PFSK-1 (cell line): ENCODE results near the gene CAMK1D.

ENCODE experiments used
- POLR2AphosphoS5 ChIP-seq: IDR thresholded peaks from 2 replicates; pipeline ENCODE4 v1.6.1; 2012; ENCODE audit warnings: low read depth, mild to moderate bottlenecking, control low read depth, low read length, moderate library complexity
- REST ChIP-seq, 2 experiments: IDR thresholded peaks; 2 replicates each; pipeline versions ENCODE4 v1.6.1 to v1.8.0; 2011 to 2012; ENCODE audit warnings: low read depth in 2 of 2, low read length in 2 of 2, control low read depth in 1 of 2, inconsistent platforms in 1 of 2, mild to moderate bottlenecking in 1 of 2, moderate library complexity in 1 of 2; ENCODE audit not compliant: insufficient read depth in 1 of 2
- SIN3A ChIP-seq: IDR thresholded peaks from 2 replicates; pipeline ENCODE4 v1.6.1; 2012; ENCODE audit warnings: mild to moderate bottlenecking, low read length, moderate library complexity, borderline replicate concordance; ENCODE audit not compliant: insufficient read depth
- TAF1 ChIP-seq: IDR thresholded peaks from 2 replicates; pipeline ENCODE4 v1.6.1; 2012; ENCODE audit warnings: low read length, control low read depth, borderline replicate concordance; ENCODE audit not compliant: insufficient read depth

- TF ChIP-seq POLR2AphosphoS5 (no peak), TAF1 (no peak), REST (IDR thresholded peaks at IDR 0.05; ENCODE audit: insufficient read depth in 1 of 2, low read depth in 2 of 2, low read length in 2 of 2) (no peak), SIN3A (no peak)
Observed at GRCh38 chr10:12877150-12877549, 527.8 kb downstream of the CAMK1D start.
